HG02885 (cell line): ENCODE results near the gene PRICKLE2.

Experiments
- ATAC-seq: cut with Tn5 transposase; IDR thresholded peaks from one replicate; pipeline ENCODE4 v1.9.1; 2021; ENCODE audit warnings: mild to moderate bottlenecking; ENCODE audit not compliant: unreplicated experiment, poor library complexity

The PRICKLE2 gene

DNA sequence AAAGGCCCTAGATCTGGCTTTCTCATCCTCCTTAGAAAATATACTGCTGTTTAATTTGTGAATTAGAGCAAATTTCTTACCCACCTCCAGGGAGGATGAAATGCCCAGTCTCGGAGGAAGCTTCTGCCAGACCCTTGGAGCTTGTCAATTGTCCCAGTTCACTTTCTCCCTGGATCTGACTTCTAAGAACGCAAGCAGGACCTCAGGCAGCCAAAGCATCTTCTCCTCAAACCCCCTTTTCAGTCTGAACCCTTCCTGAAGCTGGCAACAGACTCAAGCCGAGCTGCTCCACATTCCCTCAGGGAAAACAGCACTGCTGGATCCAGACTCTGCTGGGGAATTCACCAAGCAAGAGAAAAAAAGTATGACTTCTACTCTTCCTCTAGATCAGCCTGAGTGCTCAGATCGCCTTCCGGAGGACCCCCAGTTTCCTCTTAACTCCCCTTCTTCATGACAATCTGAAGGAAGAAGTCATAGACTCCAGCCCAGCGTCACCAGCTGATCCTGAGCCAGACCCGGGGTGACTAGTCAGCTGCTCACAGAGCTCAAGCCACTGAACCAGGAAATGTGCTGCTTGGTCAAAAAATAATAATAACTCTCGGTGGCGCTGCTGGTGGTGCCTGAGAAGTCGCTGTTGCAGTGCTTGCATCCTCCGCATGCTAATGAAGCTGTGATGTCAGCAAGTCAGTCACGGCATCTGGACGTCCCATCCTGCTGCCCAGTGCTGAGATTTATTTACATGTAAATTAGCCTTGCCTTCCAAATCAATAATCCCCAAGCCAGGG, at the start of gene PRICKLE2:
TSS of gene PRICKLE2 (minus strand) at position 641 of the 785 bp plus-strand sequence. CDS start 26,539 bp downstream, outside the sequence.
- peak; percentile 98 for ATAC-seq

- ATAC-seq = no peak
These were observed 47.6 kb upstream of the PRICKLE2 start for GRCh38 chr3:64272842-64273241.

GRCh38 chr3:64272271-64272670, 47.0 kb upstream of the PRICKLE2 start:
- no peak for ATAC-seq

- ATAC-seq = no peak
These were observed 46.4 kb upstream of the PRICKLE2 start for GRCh38 chr3:64271631-64272030.

GRCh38 chr3:64270866-64271260, 45.6 kb upstream of the PRICKLE2 start:
- ATAC-seq = no peak

GRCh38 chr3:64270142-64270865, 45.0 kb upstream of the PRICKLE2 start:
- ATAC-seq = no peak

- no peak for ATAC-seq
These were observed 43.7 kb upstream of the PRICKLE2 start for GRCh38 chr3:64268926-64269325.

DNA sequence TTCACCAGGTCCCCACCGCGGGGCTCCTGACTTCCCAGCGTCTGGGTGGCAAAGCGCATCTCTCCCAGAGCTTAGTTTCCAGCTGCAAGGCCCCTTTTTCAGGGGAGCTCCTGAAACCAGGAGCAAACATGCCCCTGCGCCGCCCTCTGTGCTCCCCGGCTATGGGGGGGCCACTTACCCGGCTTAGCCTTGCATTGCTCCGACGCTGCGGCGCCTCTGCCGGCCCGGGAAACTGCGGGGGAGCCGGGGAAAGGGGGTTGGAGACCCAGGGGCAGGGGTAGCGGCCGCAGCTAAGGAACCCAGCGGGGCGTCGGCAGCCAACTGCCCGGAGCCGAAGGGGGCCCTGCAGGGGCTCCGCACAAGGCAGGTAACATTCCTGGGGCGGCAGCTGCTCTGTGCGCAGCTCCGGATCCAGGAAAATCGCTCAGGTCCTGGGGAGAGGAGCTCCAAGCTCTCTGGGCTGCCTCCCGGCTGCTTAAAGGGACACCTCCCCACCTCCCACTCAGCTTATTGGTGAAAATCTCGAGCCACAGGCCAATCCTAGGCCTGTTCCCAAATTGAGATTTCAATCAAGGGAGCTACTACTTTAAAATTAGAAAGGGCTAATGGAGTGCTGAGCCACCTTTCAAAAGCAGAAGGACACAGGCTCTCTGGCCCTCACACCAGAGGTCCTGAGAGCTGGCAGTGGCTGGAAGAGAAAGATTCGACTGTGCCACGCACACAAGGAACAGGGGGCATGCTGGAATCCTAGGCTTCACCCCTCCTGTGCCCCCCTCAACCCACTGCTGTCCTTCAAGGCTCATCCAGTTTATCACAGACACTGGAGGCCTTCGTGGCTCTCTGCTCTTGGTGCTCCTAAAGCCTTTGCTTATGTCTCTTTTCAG, 42.7 kb upstream of the PRICKLE2 start:
- no peak for ATAC-seq

DNA sequence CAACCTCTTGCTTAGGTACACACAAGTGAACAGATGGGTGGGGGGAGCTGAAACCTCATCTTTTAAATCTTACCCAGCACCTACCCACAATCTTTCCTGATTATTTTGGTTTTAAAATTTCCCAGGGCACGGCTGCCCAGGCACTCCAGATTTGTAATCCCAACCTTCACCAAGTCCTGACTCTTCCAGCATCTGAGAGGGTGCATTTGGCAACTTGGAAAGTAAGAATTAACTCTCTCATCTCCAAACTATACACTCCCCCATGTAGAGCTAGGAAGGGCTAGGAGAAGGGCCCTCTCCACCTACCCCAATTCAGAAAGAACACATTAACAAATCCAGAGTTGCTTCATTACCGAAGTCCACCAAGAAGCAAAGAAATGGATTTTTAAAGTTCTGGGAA, 41.7 kb upstream of the PRICKLE2 start:
- ATAC-seq = no peak

- no peak for ATAC-seq
These were observed 41.0 kb upstream of the PRICKLE2 start for GRCh38 chr3:64266065-64266931.

DNA sequence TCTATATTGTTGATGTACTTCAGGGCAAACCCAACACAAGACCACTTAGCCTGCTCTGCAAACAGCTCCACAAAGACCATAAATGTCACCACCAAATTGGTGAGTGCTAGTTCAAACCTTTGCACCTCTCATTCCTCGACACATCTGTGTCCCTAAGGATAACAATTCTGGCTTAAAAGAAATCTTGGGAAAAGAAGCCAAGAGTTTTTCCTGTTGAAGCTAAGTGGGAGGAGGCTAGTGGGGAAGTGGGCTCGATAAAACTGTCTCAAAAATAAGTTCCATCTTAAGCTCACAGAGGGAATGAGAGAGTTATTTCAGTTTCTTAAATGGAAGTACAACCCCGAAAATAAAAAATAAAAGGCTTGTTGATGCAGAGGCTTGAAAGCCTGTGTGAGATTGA, 40.4 kb upstream of the PRICKLE2 start:
- ATAC-seq = no peak

DNA sequence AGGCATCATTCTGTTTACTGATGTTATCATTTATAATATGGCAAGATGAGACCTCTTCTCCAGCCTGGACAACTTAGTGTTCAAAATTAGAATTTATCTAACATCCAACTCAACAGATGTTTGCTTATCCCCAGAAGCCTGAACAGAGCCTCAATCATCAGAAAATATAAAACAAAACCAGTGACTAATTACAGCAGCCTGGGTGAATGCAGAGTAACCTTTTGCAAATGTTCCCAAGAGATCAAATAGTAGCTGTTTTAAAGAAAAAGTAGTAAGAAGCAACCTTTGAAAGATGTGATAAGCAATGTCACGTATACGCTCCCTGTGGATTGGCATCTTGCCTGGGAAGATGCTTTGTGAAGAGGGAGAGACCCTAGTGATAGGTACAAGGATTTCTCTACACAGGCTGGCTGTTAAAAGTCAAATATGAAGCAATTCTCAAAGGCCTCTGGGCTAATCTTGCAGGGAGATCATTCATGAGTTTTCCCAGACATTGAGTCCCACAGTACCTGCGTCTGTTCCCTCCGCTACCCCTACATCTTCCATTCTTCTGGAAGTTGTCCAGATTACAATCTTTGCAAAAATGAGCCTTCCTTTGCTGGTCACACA, 39.3 kb upstream of the PRICKLE2 start:
- ATAC-seq = no peak

- no peak for ATAC-seq
These were observed 37.4 kb upstream of the PRICKLE2 start for GRCh38 chr3:64262574-64263114.

DNA sequence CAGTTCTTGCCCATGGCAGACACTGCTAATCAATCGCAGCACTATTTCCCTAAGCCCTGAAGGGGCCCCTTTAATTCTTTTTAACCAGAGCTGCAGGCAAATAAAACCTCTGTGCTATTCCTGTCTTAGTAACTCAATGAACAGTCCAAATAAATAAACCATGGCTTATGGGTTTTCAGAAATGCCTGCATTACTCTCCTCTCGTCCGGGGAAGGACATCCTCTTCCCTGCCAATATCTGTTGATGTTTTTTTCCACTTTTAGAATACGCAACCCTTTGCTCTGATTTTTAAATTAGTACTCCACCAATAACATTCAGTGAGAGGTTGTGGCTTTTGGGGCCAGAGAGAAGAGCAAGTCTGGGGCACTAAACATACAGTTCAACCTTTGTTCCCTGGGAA, 35.2 kb upstream of the PRICKLE2 start:
- ATAC-seq = no peak

- ATAC-seq = no peak
These were observed 34.4 kb upstream of the PRICKLE2 start for GRCh38 chr3:64259636-64260035.

DNA sequence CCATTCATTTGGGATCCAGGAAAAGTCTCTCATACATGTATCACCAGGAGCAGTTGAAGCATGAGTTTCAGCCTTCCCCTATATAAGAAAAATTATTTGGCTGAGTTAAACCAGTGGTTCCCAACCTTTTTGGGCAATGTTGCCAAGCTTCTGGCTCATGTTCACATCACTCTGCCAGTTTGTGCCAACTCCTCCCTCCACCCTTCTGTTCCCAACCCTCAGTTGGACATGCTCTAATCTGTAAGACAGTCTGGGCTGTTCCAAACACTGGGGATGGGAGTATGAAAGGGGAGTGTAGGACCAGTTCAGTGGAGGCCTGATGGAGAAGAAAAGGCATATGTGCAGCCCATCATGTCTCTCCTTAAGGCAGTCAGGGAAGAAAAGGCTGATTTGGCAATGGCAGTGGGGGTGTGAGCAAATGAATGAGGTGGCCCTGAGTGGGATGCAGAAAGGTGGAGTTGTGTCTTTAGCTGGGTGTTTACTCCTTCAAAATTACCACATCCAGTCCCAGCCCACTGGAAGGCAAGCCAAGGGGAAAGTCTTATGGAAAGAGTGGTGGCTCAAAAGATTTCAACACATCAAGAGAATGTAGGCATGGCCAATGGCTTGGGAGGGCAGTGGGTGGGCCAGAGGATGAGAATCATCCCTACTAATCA, 32.0 kb upstream of the PRICKLE2 start:
- ATAC-seq = no peak

DNA sequence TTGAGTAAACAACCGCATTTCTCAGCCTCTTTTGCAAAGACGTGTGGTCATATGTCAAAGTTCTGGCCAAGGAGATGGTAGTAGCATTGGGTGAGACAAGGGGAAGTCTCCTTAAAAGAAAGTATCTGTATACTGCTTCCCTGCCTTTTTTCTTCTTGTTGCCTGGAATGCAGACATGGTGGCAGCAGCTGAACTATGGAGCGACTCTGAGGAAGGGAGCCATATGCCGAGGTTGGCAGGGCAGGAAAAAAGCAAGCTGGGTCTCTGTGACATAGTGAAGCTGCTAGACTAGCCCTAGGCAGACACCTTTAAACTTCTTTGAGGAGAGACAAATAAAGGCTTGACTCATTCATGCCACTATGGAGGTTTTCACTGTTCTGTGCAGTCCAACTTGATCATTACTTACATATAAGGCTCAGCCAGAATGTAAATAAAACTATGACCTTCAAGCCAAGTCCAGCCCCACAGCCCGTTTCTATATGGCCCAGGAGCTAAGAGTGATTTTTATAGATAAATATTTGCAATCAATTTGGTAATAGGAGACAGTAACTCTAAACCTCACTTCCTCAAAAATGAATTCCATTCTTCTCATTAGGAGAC, 30.6 kb upstream of the PRICKLE2 start:
- ATAC-seq = no peak

DNA sequence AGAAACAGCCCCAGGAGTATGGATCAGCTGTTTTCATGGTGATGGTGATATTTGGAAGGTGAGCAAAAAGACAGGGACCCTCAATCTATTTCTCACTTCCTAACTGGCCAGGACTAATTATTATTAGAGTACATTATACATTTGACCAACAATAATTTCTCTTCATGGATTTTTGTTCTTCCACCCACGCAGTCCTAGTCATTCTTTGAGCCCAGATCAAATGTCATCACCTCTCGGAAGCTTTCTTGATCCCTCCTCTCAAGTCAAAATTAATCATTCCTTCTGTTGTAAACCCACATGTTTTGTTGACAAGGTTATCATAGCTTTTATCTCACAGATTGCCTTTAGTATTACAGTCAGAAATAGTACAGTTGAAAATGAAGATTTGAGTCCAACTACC, 29.2 kb upstream of the PRICKLE2 start:
- ATAC-seq = no peak
